ENCODE results near the gene NLRP2B. TPM values are rescaled to one million over a fixed set of nuclear protein-coding genes. Genes with fewer than 3 reads are reported as not detected.
"Not testable (repeated sequence)": the region's sequence is repeated elsewhere in the genome, so short reads cannot be mapped to it uniquely, and the experiment has no call there.

The NLRP2B gene
- total and polyA plus RNA-seq, 4 donors: 0.06 to 0.15 (median 0.11) TPM

DNA sequence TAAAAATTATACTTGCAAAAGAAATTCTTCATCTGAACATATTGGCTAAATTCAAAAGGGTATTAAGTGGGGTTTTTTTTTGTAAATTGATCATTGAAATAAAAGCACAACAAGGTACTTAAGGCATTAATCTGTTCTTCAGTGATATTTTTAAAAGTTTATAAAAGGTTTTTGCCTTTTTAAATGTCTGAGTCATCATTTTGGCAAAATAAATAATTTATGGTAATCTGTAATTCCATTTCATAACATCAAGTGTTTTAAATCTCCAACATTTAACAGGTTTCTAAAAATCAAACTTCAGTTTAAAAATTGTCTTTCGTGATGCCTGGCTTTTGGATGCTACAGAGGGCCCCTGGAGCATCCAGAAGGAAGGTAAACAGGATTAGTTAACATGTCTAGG is 27.4 kb downstream of the NLRP2B start:
- Histone ChIP-seq H3K27ac (ENCODE audit: low read depth, low read length) (no peak overlapping the region), H3K4me3 (ENCODE audit: low read depth, low read length) (no peak overlapping the region), H3K9me3 (ENCODE audit: control insufficient read depth, insufficient read depth, low read length) (no peaks in the 10 kb centered on the region), H3K27me3 (ENCODE audit: control insufficient read depth, insufficient read depth, low read length) (no peaks in the 10 kb centered on the region), H3K4me1 (ENCODE audit: control insufficient read depth, insufficient read depth, low read length) (no peaks in the 10 kb centered on the region), H3K36me3 (ENCODE audit: control insufficient read depth, insufficient read depth, low read length) (no peaks in the 10 kb centered on the region)
- no CpG with 5 or more reads among the region's 1 CpG for WGBS (ENCODE audit: insufficient coverage)
- DNase-seq (ENCODE audit: low read depth in 4 of 6, low spot score in 6 of 6): no peak

DNA sequence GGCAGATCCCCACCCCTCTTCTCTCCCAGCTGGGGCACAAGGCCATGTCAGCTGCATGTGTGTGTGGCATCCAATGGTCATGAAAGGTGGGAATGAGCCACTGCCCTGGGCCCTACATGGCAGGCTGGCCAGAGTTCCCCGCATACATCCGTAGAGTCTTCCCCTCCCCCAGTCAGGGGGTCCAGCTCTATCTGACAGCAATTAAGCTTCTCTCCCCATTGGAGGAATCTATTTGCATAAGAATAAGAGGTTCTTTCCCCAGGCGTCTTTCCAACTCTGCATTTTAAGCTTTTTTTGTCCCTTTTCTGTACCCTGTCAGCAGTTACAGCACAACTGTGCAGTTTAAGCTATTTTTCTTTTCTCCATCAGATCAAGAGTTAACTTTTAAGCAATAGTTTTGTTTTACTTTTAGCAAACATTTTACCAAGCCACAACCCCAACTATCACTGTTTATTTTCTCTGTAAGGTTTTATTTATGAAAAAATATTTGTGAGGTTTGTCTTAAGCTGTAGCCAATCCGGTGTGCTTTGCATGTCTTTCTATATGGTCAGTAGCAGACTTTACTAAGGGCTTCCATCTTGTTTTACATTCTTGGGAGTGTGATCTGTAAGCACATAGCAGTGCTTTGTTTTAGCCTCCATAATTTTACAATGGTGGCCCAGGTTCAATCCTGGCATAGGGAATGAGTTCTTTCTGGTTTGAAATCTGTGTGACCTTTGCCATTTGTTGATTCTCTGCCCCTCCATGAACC is 28.7 kb downstream of the NLRP2B start:
- Histone ChIP-seq H3K4me1 (ENCODE audit: control insufficient read depth, insufficient read depth, low read length) (no peaks in the 10 kb centered on the region), H3K36me3 (ENCODE audit: control insufficient read depth, insufficient read depth, low read length) (no peaks in the 10 kb centered on the region), H3K27ac (ENCODE audit: low read depth, low read length) (no peak overlapping the region), H3K27me3 (ENCODE audit: control insufficient read depth, insufficient read depth, low read length) (no peaks in the 10 kb centered on the region), H3K9me3 (ENCODE audit: control insufficient read depth, insufficient read depth, low read length) (no peaks in the 10 kb centered on the region), H3K4me3 (ENCODE audit: low read depth, low read length) (no peak overlapping the region)
- DNase-seq (ENCODE audit: low read depth in 4 of 6, low spot score in 6 of 6): peak in 3 of 6 donors; percentile 3 to 36 (median 24)
- WGBS (ENCODE audit: insufficient coverage): no CpG with 5 or more reads among the region's 4 CpGs

DNA sequence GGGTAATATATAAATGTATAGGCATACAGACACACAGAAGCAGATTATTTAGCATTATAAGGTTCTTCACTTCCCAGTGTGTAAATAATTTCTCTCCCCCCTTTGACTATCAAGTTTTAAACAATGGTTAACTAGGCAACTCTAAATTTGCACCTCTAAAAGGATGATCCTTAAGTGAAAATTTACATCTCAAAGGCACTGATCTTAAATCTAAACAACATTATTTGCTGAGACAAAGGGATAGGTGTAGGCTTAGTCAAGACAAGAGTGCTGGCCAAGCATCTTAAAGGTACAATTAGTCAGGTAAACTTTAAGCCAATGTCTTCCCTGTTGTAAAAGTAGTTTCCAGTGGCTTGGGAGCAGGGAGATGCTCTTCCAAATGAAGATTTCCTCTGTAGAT is 33.0 kb downstream of the NLRP2B start:
- no peaks in the 10 kb centered on the region for H3K36me3 ChIP-seq (ENCODE audit: control insufficient read depth, insufficient read depth, low read length)
- no peaks in the 10 kb centered on the region for H3K27me3 ChIP-seq (ENCODE audit: control insufficient read depth, insufficient read depth, low read length)
- no peak for DNase-seq (ENCODE audit: low read depth in 4 of 6, low spot score in 6 of 6)
- no peaks in the 10 kb centered on the region for H3K9me3 ChIP-seq (ENCODE audit: control insufficient read depth, insufficient read depth, low read length)
- no peak overlapping the region for H3K4me3 ChIP-seq (ENCODE audit: low read depth, low read length)
- H3K27ac ChIP-seq (ENCODE audit: low read depth, low read length): no peak overlapping the region
- H3K4me1 ChIP-seq (ENCODE audit: control insufficient read depth, insufficient read depth, low read length): no peaks in the 10 kb centered on the region

DNA sequence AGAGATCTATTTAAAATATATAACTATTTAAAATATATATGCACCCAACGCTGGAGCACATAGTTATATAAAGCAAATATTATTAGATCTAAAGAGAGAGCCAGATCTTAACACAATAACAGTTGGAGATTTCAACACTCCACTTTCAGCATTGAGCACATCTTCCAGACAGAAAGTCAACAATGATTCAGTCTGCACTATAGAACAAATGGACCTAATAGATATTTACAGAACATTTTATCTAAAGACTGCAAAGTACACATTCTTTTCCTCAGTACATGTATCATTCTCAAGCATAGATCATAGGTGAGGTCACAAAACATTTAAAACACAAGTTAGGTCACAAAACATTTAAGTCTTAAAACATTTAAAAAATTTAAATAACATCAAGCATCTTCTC is 36.4 kb downstream of the NLRP2B start:
- WGBS (ENCODE audit: insufficient coverage): no CpG with 5 or more reads among the region's 1 CpG
- Histone ChIP-seq H3K27ac (ENCODE audit: low read depth, low read length) (no peak overlapping the region), H3K36me3 (ENCODE audit: control insufficient read depth, insufficient read depth, low read length) (no peaks in the 10 kb centered on the region), H3K4me3 (ENCODE audit: low read depth, low read length) (no peak overlapping the region), H3K9me3 (ENCODE audit: control insufficient read depth, insufficient read depth, low read length) (peaks cover 2% of the 10 kb centered on the region), H3K4me1 (ENCODE audit: control insufficient read depth, insufficient read depth, low read length) (no peaks in the 10 kb centered on the region), H3K27me3 (ENCODE audit: control insufficient read depth, insufficient read depth, low read length) (no peaks in the 10 kb centered on the region)
- DNase-seq (ENCODE audit: low read depth in 4 of 6, low spot score in 6 of 6): no peak

DNA sequence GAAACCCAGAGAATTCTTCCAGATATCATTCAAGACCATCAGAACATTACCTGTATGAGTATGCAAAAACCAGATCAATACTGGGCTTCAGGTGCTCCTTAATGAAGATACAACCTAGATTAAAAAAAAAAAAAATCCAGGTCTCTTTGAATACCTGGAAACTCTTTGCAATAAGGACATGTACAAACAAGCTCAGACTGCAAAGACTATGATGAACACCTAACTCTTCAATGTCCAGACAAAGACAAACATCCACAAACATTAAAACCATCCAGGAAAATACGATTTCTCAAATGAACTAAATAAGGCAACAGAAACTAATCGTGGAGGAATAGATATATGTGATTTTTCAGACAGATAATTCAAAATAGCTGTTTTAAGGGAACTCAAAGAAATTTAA is 38.7 kb downstream of the NLRP2B start:
- Histone ChIP-seq H3K27ac (ENCODE audit: low read depth, low read length) (no peak overlapping the region), H3K4me3 (ENCODE audit: low read depth, low read length) (no peak overlapping the region), H3K4me1 (ENCODE audit: control insufficient read depth, insufficient read depth, low read length) (no peaks in the 10 kb centered on the region), H3K27me3 (ENCODE audit: control insufficient read depth, insufficient read depth, low read length) (no peaks in the 10 kb centered on the region), H3K36me3 (ENCODE audit: control insufficient read depth, insufficient read depth, low read length) (no peaks in the 10 kb centered on the region), H3K9me3 (ENCODE audit: control insufficient read depth, insufficient read depth, low read length) (peaks cover 2% of the 10 kb centered on the region)
- DNase-seq (ENCODE audit: low read depth in 4 of 6, low spot score in 6 of 6): no peak
- WGBS (ENCODE audit: insufficient coverage): no CpG with 5 or more reads among the region's 2 CpGs

DNA sequence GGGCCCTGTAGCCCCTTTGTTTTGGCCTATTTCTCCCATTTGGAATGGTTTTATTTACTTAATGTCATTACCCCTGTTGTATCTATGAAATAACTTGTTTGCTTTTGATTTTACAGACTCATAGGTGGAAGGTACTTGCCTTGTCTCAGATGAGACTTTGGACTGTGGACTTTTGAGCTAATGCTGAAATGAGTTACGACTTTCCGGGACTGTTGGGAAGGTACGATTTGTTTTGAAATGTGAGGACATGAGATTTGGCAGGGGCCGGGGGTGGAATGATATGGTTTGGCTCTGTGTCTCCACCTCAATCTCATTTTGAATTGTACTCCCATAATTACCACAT is 39.4 kb downstream of the NLRP2B start:
- no peak for DNase-seq (ENCODE audit: low read depth in 4 of 6, low spot score in 6 of 6)
- WGBS (ENCODE audit: insufficient coverage): 100% methylated on average over 2 of the region's 4 CpGs
- no peaks in the 10 kb centered on the region for H3K36me3 ChIP-seq (ENCODE audit: control insufficient read depth, insufficient read depth, low read length)
- peaks cover 2% of the 10 kb centered on the region for H3K9me3 ChIP-seq (ENCODE audit: control insufficient read depth, insufficient read depth, low read length)
- no peak overlapping the region for H3K4me3 ChIP-seq (ENCODE audit: low read depth, low read length)
- no peaks in the 10 kb centered on the region for H3K4me1 ChIP-seq (ENCODE audit: control insufficient read depth, insufficient read depth, low read length)
- no peak overlapping the region for H3K27ac ChIP-seq (ENCODE audit: low read depth, low read length)
- no peaks in the 10 kb centered on the region for H3K27me3 ChIP-seq (ENCODE audit: control insufficient read depth, insufficient read depth, low read length)

DNA sequence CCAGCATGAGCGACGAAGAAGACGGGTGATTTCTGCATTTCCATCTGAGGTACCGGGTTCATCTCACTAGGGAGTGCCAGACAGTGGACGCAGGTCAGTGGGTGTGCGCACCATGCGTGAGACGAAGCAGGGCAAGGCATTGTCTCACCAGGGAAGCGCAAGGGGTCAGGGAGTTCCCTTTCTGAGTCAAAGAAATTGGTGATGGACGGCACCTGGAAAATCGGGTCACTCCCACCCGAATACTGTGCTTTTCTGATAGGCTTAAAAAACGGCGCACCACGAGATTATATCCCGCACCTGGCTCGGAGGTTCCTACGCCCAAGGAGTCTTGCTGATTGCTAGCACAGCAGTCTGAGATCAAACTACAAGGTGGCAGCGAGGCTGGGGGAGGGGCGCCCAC is 50.6 kb downstream of the NLRP2B start:
- H3K27ac ChIP-seq (ENCODE audit: low read depth, low read length); H3K4me3 ChIP-seq (ENCODE audit: low read depth, low read length); H3K27me3 ChIP-seq (ENCODE audit: control insufficient read depth, insufficient read depth, low read length); H3K9me3 ChIP-seq (ENCODE audit: control insufficient read depth, insufficient read depth, low read length); DNase-seq (ENCODE audit: low read depth in 4 of 6, low spot score in 6 of 6); H3K4me1 ChIP-seq (ENCODE audit: control insufficient read depth, insufficient read depth, low read length); H3K36me3 ChIP-seq (ENCODE audit: control insufficient read depth, insufficient read depth, low read length): not testable (repeated sequence)
- WGBS (ENCODE audit: insufficient coverage): 92% methylated on average over 20 of the region's 20 CpGs

Other genes with a start within 250 kb of the NLRP2B start
- gene ZXDB, start 88.2 kb downstream of the NLRP2B start, total RNA-seq: 10 to 100 TPM in 1 of 2 donors, 1 to 10 TPM in 1; 8.9 to 16.2 TPM
- gene ZXDB, start 88.2 kb downstream of the NLRP2B start, polyA plus RNA-seq (ENCODE audit: insufficient read length in 2 of 2): 10 to 100 TPM; 12.5 to 14.6 TPM
- 10 to 100 TPM in 1 of 2 donors, 1 to 10 TPM in 1; 8.9 to 11.2 TPM for gene ZXDA, start 230.2 kb upstream of the NLRP2B start, total RNA-seq
- gene ZXDA, start 230.2 kb upstream of the NLRP2B start, polyA plus RNA-seq (ENCODE audit: insufficient read length in 2 of 2): 1 to 10 TPM; 3.9 to 6.0 TPM